AG04450 (cell line): ENCODE data around the gene MED12L. TPM values are rescaled to one million over a fixed set of nuclear protein-coding genes. Genes with fewer than 3 reads are reported as not detected.

ENCODE experiments used
- CTCF ChIA-PET: fragments of 300-600, 350-600 bp; formaldehyde crosslinking; extraction: SDS; loops from one replicate; lab custom pipeline; 2022; ENCODE audit warnings: antibody characterized with exemption, inconsistent platforms; lab: Charles Lee
- POLR2A ChIA-PET: fragments of 350-600 bp; formaldehyde crosslinking; extraction: SDS; loops from one replicate; lab custom pipeline; 2021; ENCODE audit warnings: antibody characterized with exemption, inconsistent platforms; lab: Yijun Ruan, JAX
- DNase-seq: peaks from one replicate; pipeline ENCODE4 v3.0.0-alpha.2; 2011; ENCODE audit warnings: low read depth, low spot score
- H3K27ac ChIP-seq: one replicate; pipeline ENCODE4 v1.5.1; 2012; ENCODE audit warnings: low read depth, low read length, control low read depth
- H3K27me3 ChIP-seq: one replicate; pipeline ENCODE4 v1.6.0; 2012; ENCODE audit warnings: low read length; ENCODE audit not compliant: control insufficient read depth, insufficient read depth
- H3K4me3 ChIP-seq: 2 replicates; pipeline ENCODE4 v1.5.1; 2011; ENCODE audit warnings: mild to moderate bottlenecking, low read depth, low read length, control low read depth
- H3K9me3 ChIP-seq: 2 replicates; pipeline ENCODE4 v1.5.1; 2012; ENCODE audit warnings: low read length; ENCODE audit not compliant: control insufficient read depth, insufficient read depth
- polyA plus RNA-seq: library from polyadenylated mRNA; depleted of rRNA; stranded (reverse); fragments of >200 nt; gene quantifications from 2 replicates; pipeline ENCODE4 v1.2.3, GENCODE V29; 2011; rRNA removed
- small RNA-seq: library from RNA; depleted of rRNA; stranded (forward); fragments of <200 nt; gene quantifications from one replicate; pipeline ENCODE3, GENCODE V24; 2012; ENCODE audit warnings: low read depth; ENCODE audit not compliant: insufficient read length
- TF ChIP-seq, protein P1 (sequence below): IDR thresholded peaks from 2 replicates; pipeline ENCODE4 v1.5.1; 2011; ENCODE audit warnings: low read depth, low read length, control low read depth, inconsistent platforms

Gene MED12L
- polyA plus RNA-seq, 1 experiment: 0.26 TPM

DNA sequence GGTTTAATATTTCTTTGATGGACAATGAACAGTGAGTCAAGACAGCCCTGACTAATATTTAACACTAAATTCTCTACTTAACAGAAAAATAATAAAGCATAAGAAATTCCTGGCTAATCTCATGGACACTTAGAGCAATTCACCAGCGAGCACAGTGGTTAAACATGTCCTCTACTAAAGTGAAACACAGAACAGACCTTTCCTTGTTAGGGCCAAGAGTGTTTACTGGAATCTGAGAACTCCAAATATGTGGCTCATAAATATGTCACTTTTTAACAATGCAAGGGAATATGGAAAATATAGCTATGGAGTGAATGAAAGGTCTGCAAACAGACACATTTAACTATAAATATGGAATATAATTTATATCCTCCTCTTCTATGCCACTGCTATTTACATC, 394.0 kb downstream of the MED12L start:
- Histone ChIP-seq H3K9me3 (no peaks in the 10 kb centered on the region), H3K27ac (no peak overlapping the region), H3K4me3 (no peak overlapping the region), H3K27me3 (no peaks in the 10 kb centered on the region)
- POLR2A ChIA-PET: no interaction called here
- TF ChIP-seq, protein P1, sequence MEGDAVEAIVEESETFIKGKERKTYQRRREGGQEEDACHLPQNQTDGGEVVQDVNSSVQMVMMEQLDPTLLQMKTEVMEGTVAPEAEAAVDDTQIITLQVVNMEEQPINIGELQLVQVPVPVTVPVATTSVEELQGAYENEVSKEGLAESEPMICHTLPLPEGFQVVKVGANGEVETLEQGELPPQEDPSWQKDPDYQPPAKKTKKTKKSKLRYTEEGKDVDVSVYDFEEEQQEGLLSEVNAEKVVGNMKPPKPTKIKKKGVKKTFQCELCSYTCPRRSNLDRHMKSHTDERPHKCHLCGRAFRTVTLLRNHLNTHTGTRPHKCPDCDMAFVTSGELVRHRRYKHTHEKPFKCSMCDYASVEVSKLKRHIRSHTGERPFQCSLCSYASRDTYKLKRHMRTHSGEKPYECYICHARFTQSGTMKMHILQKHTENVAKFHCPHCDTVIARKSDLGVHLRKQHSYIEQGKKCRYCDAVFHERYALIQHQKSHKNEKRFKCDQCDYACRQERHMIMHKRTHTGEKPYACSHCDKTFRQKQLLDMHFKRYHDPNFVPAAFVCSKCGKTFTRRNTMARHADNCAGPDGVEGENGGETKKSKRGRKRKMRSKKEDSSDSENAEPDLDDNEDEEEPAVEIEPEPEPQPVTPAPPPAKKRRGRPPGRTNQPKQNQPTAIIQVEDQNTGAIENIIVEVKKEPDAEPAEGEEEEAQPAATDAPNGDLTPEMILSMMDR: no peak
- CTCF ChIA-PET: interaction anchor here (2.6 kb wide), 1 partner anchor 11 kb away, joined by 15 read pairs; no protein-coding TSS in a partner anchor
- DNase-seq: no peak

DNA sequence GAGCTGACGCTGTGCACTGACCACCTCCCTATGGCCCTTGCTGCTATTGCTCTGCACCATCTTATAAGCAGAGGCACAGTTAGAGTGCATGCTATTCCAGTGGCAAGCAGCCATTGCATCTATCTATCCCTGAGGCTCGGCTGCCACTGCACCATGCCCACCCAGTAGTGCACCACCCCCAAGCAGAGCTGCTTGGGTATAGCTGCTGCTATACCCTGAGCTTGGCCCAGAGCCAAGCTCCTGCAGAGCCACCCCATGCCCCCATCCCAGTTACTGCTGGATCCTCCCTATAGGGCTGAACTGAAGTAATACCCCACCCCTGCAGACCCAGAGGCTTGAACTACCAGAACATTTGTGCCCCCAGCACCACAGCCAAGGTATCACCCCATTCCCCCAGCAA, 395.0 kb downstream of the MED12L start:
- CTCF ChIA-PET: interaction anchor here (1.5 to 2.6 kb wide), 2 partner anchors 12 to 358 kb away, joined by 4 to 15 read pairs; no protein-coding TSS in a partner anchor
- no peaks in the 10 kb centered on the region for H3K27me3 ChIP-seq
- H3K4me3 ChIP-seq: no peak overlapping the region
- POLR2A ChIA-PET: no interaction called here
- TF ChIP-seq, protein P1: no peak
- no peaks in the 10 kb centered on the region for H3K9me3 ChIP-seq
- H3K27ac ChIP-seq: no peak overlapping the region
- no peak for DNase-seq

DNA sequence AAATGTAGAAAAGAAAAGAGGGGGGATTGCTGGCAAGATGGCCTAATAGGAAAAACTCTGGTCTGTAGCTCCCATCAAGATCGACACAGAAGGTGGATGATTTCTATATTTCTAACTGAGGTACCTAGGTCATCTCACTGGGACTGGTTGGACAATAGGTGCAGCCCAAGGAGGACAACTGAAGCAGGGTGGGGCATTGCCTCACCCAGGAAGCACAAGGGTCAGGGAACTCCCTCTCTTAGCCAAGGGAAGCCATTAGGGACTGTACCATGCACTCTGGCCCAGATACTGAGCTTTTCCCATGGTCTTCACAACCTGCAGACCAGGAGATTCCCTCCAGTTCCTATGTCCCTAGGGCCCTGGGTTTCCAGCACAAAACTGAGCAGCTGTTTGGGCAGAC, 398.0 kb downstream of the MED12L start:
- ChIA-PET CTCF (interaction anchor here (3.4 kb wide), 1 partner anchor 15 kb away, joined by 21 read pairs; no protein-coding TSS in a partner anchor), POLR2A (interaction anchor here (0.6 kb wide), 1 partner anchor 779 kb away, joined by 3 read pairs; no protein-coding TSS in a partner anchor)
- Histone ChIP-seq H3K9me3 (no peaks in the 10 kb centered on the region), H3K27me3 (no peaks in the 10 kb centered on the region), H3K27ac (no peak overlapping the region), H3K4me3 (no peak overlapping the region)
- DNase-seq: no peak
- TF ChIP-seq, protein P1: no peak

DNA sequence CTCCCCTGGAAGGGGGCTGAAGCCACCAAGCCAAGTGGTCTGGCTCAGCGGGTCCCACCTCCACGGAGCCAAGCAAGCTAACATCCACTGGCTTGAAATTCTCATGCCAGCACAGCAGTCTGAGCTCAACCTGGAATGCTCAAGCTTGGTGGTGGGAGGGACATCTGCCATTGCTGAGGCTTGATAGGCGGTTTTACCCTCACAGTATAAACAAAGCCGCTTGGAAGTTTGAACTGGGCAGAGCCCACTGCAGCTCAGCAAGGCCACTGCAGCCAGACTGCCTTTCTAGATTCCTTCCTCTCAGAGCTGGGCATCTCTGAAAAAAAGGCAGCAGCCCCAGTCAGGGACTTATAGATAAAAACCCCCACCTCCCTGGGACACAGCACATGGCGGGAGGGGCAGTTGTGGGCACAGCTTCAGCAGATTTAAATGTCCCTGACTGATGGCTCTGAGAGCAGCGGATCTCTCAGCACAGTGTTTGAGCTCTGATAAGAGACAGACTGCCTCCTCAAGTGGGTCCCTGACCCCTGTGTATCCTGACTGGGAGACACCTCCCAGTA, 398.6 kb downstream of the MED12L start:
- Histone ChIP-seq H3K27ac (no peak overlapping the region), H3K4me3 (no peak overlapping the region), H3K27me3 (no peaks in the 10 kb centered on the region), H3K9me3 (no peaks in the 10 kb centered on the region)
- ChIA-PET POLR2A (interaction anchor here (0.6 kb wide), 1 partner anchor 780 kb away, joined by 3 read pairs; no protein-coding TSS in a partner anchor), CTCF (interaction anchor here (3.4 kb wide), 1 partner anchor 16 kb away, joined by 21 read pairs; no protein-coding TSS in a partner anchor)
- TF ChIP-seq, protein P1: no peak
- no peak for DNase-seq

Small RNAs within 50 kb of the gene (small RNA-seq; reads per million reads assigned to genes)
- not detected for gene RNA5SP145

Other genes with a start within 250 kb of the MED12L start
- gene MINDY4B, start 180.2 kb upstream of the MED12L start, polyA plus RNA-seq: not detected in 2 replicates
- not detected in 2 replicates for gene CLRN1, start 112.9 kb upstream of the MED12L start, polyA plus RNA-seq
- gene GPR171, start 117.6 kb downstream of the MED12L start, polyA plus RNA-seq: not detected in 2 replicates
- not detected in 2 replicates for gene P2RY14, start 192.9 kb downstream of the MED12L start, polyA plus RNA-seq
- not detected in 2 replicates for gene GPR87, start 231.2 kb downstream of the MED12L start, polyA plus RNA-seq
- gene P2RY13, start 243.9 kb downstream of the MED12L start, polyA plus RNA-seq: not detected in 2 replicates